NCI-H2107 treated with DMSO at 0.1 percent for 48 hours (cell line): ENCODE measurements around the gene GAL3ST1.
"Not testable (repeated sequence)": the region's sequence is repeated elsewhere in the genome, so short reads cannot be mapped to it uniquely, and the experiment has no call there.

Source experiments
- DNase-seq: peaks from one replicate; lab custom pipeline; 2025; ENCODE audit not compliant: unreplicated experiment; lab: John Stamatoyannopoulos, UW

GAL3ST1 gene

GRCh38 chr22:30566125-30566524, 8.3 kb downstream of the GAL3ST1 start:
- no peak for DNase-seq

- DNase-seq, result no peak
Observed at GRCh38 chr22:30565341-30565740, 9.1 kb downstream of the GAL3ST1 start.

GRCh38 chr22:30564761-30565119, 9.7 kb downstream of the GAL3ST1 start:
- DNase-seq, result peak; percentile 19

GRCh38 chr22:30564045-30564760, 10.3 kb downstream of the GAL3ST1 start:
- no peak for DNase-seq

- no peak for DNase-seq
Observed at GRCh38 chr22:30562366-30562765, 12.1 kb downstream of the GAL3ST1 start.

- no peak for DNase-seq
Observed at GRCh38 chr22:30561402-30562189, 12.9 kb downstream of the GAL3ST1 start.

- not testable (repeated sequence) for DNase-seq
Observed at GRCh38 chr22:30560643-30561202, 13.7 kb downstream of the GAL3ST1 start.

- DNase-seq, result no peak
Observed at GRCh38 chr22:30559889-30560288, 14.6 kb downstream of the GAL3ST1 start.

- DNase-seq, result no peak
Observed at GRCh38 chr22:30557243-30557642, 17.2 kb downstream of the GAL3ST1 start.

- no peak for DNase-seq
Observed at GRCh38 chr22:30556388-30556787, 18.1 kb downstream of the GAL3ST1 start.

GRCh38 chr22:30555282-30556210, 18.9 kb downstream of the GAL3ST1 start:
- DNase-seq, result no peak

GRCh38 chr22:30553971-30554370, 20.5 kb downstream of the GAL3ST1 start:
- DNase-seq, result no peak

- no peak for DNase-seq
Observed at GRCh38 chr22:30552719-30553118, 21.7 kb downstream of the GAL3ST1 start.

- DNase-seq, result not testable (repeated sequence)
Observed at GRCh38 chr22:30551813-30552212, 22.7 kb downstream of the GAL3ST1 start.

- no peak for DNase-seq
Observed at GRCh38 chr22:30547188-30547587, 27.3 kb downstream of the GAL3ST1 start.

- no peak for DNase-seq
Observed at GRCh38 chr22:30546616-30547015, 27.8 kb downstream of the GAL3ST1 start, which contains the start of gene SEC14L6. SEC14L6 (minus strand) TSS chr22:30546741; CDS start chr22:30546682, 59 bp downstream.

- no peak for DNase-seq
Observed at GRCh38 chr22:30542811-30543188, 31.7 kb downstream of the GAL3ST1 start.

- DNase-seq, result no peak
Observed at GRCh38 chr22:30541961-30542810, 32.3 kb downstream of the GAL3ST1 start.

- DNase-seq, result not testable (repeated sequence)
Observed at GRCh38 chr22:30541511-30541910, 33.0 kb downstream of the GAL3ST1 start.

GRCh38 chr22:30539368-30539767, 35.1 kb downstream of the GAL3ST1 start:
- no peak for DNase-seq
